Adrenal gland (tissue), 12 donors: ENCODE results near the gene DMRTA1. TPM values are rescaled to one million over a fixed set of nuclear protein-coding genes. Genes with fewer than 3 reads are reported as not detected.
A peak's percentile ranks its signal among the peaks of the same experiment; 100 is the strongest.

Source experiments
- DNase-seq, 7 donors: peaks; one replicate each; pipeline ENCODE4 v3.0.0-alpha.2; 2019 to 2020
- H3K27ac ChIP-seq, 5 donors: fragments of 200-600 bp; sonication (generic) in 4 of 5; 1 replicate in 3 of 5; 2 replicates in 2 of 5; pipeline versions ENCODE4 v1.5.1 to v1.8.0; 2016 to 2020; ENCODE audit warnings: mild to moderate bottlenecking in 1 of 5
- H3K27me3 ChIP-seq: fragments of 200-600 bp; 2 replicates; pipeline ENCODE4 v1.8.0; 2021
- H3K36me3 ChIP-seq, 2 donors: fragments of 200-600 bp; replicated peaks in 1 of 2; 1 replicate in 1 of 2; 2 replicates in 1 of 2; pipeline versions ENCODE4 v1.5.1 to v1.8.0; 2018 to 2022
- H3K4me1 ChIP-seq, 2 donors: fragments of 200-600 bp; replicated peaks in 1 of 2; 1 replicate in 1 of 2; 2 replicates in 1 of 2; pipeline versions ENCODE4 v1.5.1 to v1.8.0; 2018 to 2021
- H3K4me3 ChIP-seq, 4 donors: fragments of 200-600 bp; sonication (generic) in 3 of 4; one replicate each; pipeline ENCODE4 v1.5.1; 2016 to 2018
- H3K9me3 ChIP-seq, 3 donors: fragments of 200-600 bp; sonication (generic) in 1 of 3; replicated peaks in 1 of 3; 1 replicate in 2 of 3; 2 replicates in 1 of 3; pipeline versions ENCODE4 v1.5.1 to v1.8.0; 2016 to 2021
- POLR2A ChIP-seq, 2 donors: fragments of 450-650 bp; IDR thresholded peaks; one replicate each; pipeline ENCODE4 v1.6.1; 2017; ENCODE audit warnings: antibody characterized with exemption in 2 of 2, mild to moderate bottlenecking in 2 of 2, moderate library complexity in 1 of 2
- WGBS, 4 donors: extraction: QIAGEN DNeasy Blood & Tissue Kit in 2 of 4; methylation state at CpG; one replicate each; pipeline versions ENCODE4 v1.1.5 to v1.1.7; 2013 to 2017; 5-methylcytosine and 5-hydroxymethylcytosine counted together
- intact Hi-C, 2 donors: fragments of 100-400 bp; cut with DNase I; formaldehyde crosslinking; loops; one replicate each; pipeline versions ENCODE4 v1.14.1 to v1.15.0; 2022 to 2023
- polyA plus RNA-seq, 3 donors: library from polyadenylated mRNA; stranded (reverse); fragments of 200-250 nt in 2 of 3; fragments of 350-450 nt in 1 of 3; fragmentation: Illumina TruSeq in 1 of 3; extraction: RNeasy Lipid Tissue Mini Kit (QIAGEN cat#74804) in 1 of 3; gene quantifications; one replicate each; pipeline ENCODE4 v1.2.3, GENCODE V29; 2013 to 2014
- total RNA-seq, 9 donors: library from RNA; depleted of rRNA in 4 of 9; stranded (reverse); fragments of >200 nt in 4 of 9; fragments of 120-200 nt in 1 of 9; fragmentation: NEBNext Ultra II Directional in 1 of 9; extraction: Animal tissue kit (Norgen Biotek cat#: 25700) in 1 of 9; gene quantifications; one replicate each; pipeline versions ENCODE4 v1.1.0 to v1.2.4, GENCODE V29; 2013 to 2023
- TF ChIP-seq, protein P1 (sequence below), 6 experiments: fragments of 450-650 bp in 4 of 6; fragments of 200-600 bp in 2 of 6; sonication (generic) in 1 of 6; IDR thresholded peaks; 1 replicate in 5 of 6; 2 replicates in 1 of 6; pipeline versions ENCODE4 v1.5.1 to v1.8.0; 2016 to 2021; ENCODE audit warnings: antibody characterized with exemption in 6 of 6, mild to moderate bottlenecking in 2 of 6, moderate library complexity in 1 of 6
- donor health status: healthy with polysubstance abuse.
- donor health status: Bipolar disorder and iron deficiency.
- donor health status: DM: yes; HTN: yes; CAD: no.
- donor health status: DM: no; HTN: no; CAD: no.
- donor health status: DM: no; HTN: no; CAD: no.
- donor health status: DM: yes; HTN: yes; CAD: no.

DMRTA1 gene
- total and polyA plus RNA-seq, 12 donors: under 0.01 to 2.0 (median 0.10) TPM; not detected in 3

DNA sequence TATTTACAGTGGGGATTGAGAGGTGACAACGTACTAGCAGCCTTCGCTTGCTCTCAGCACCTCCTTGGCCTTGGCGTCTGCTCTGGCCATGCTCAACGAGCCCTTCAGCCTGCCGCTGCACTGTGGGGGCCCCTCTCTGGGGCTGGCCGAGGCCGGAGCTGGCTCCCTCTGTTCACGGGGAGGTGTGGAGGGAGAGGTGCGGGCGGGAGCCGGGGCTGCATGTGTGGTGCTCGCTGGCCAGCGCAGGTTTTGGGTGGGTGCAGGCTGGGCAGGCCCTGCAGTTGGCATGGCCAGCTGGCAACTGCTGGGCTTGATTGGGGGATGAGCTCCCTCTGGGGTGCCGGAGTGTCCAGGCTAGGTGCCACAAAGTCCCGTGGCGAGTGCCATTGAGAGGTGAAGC lies 5.8 kb upstream of the DMRTA1 start:
- peaks cover 14% of the 10 kb centered on the region for H3K27me3 ChIP-seq
- TF ChIP-seq POLR2A (IDR thresholded peaks at IDR 0.05): no peak
- TF ChIP-seq, protein P1, sequence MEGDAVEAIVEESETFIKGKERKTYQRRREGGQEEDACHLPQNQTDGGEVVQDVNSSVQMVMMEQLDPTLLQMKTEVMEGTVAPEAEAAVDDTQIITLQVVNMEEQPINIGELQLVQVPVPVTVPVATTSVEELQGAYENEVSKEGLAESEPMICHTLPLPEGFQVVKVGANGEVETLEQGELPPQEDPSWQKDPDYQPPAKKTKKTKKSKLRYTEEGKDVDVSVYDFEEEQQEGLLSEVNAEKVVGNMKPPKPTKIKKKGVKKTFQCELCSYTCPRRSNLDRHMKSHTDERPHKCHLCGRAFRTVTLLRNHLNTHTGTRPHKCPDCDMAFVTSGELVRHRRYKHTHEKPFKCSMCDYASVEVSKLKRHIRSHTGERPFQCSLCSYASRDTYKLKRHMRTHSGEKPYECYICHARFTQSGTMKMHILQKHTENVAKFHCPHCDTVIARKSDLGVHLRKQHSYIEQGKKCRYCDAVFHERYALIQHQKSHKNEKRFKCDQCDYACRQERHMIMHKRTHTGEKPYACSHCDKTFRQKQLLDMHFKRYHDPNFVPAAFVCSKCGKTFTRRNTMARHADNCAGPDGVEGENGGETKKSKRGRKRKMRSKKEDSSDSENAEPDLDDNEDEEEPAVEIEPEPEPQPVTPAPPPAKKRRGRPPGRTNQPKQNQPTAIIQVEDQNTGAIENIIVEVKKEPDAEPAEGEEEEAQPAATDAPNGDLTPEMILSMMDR (IDR thresholded peaks at IDR 0.05): no peak
- no peaks in the 10 kb centered on the region for H3K36me3 ChIP-seq
- no peaks in the 10 kb centered on the region for H3K4me1 ChIP-seq
- no peak for DNase-seq
- H3K27ac ChIP-seq: no peak overlapping the region
- no peak overlapping the region for H3K4me3 ChIP-seq
- no peaks in the 10 kb centered on the region for H3K9me3 ChIP-seq
- intact Hi-C loops: no loop called here
- 88 to 97% (median 90%) methylated on average over 5 to 16 of the region's 16 CpGs for WGBS, 4 donors

DNA sequence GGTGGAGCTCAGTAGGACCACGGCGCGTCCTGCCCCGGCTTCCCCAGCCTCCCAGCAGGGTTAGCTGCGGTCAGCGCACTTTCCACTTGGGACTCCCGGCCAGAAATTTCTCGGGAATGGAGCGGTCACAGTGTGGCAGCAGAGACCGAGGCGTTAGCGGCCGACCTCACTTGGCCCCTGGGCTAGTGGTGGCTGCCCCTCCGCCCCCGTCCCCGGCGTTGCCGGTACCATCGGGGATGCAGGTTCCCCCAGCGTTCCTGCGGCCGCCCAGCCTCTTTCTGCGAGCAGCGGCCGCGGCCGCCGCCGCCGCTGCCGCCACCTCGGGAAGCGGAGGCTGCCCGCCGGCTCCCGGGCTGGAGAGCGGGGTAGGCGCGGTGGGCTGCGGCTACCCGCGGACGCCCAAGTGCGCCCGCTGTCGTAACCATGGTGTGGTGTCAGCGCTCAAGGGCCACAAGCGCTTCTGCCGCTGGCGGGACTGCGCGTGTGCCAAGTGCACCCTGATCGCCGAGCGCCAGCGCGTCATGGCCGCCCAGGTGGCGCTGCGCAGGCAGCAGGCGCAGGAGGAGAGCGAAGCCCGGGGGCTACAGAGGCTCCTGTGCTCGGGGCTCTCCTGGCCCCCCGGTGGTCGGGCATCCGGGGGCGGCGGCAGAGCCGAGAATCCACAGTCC lies 460 bp downstream of the DMRTA1 start:
- 0 to 3% (median 1%) methylated on average over 7 to 70 of the region's 70 CpGs for WGBS, 4 donors
- intact Hi-C loops: no loop called here
- Histone ChIP-seq H3K27me3 (peaks cover 54% of the 10 kb centered on the region), H3K27ac (peak overlapping the region in 1 of 5 donors; percentile 35), H3K36me3 (no peaks in the 10 kb centered on the region), H3K9me3 (no peaks in the 10 kb centered on the region), H3K4me3 (peak overlapping the region in 3 of 4 donors; percentile 14 to 59 (median 17)), H3K4me1 (peaks cover 0 to 4% of the 10 kb centered on the region in 2 donors)
- peak in 5 of 7 donors; percentile 21 to 49 (median 40) for DNase-seq
- no peak for TF ChIP-seq POLR2A (IDR thresholded peaks at IDR 0.05)
- TF ChIP-seq, protein P1 (IDR thresholded peaks at IDR 0.05): no peak

DNA sequence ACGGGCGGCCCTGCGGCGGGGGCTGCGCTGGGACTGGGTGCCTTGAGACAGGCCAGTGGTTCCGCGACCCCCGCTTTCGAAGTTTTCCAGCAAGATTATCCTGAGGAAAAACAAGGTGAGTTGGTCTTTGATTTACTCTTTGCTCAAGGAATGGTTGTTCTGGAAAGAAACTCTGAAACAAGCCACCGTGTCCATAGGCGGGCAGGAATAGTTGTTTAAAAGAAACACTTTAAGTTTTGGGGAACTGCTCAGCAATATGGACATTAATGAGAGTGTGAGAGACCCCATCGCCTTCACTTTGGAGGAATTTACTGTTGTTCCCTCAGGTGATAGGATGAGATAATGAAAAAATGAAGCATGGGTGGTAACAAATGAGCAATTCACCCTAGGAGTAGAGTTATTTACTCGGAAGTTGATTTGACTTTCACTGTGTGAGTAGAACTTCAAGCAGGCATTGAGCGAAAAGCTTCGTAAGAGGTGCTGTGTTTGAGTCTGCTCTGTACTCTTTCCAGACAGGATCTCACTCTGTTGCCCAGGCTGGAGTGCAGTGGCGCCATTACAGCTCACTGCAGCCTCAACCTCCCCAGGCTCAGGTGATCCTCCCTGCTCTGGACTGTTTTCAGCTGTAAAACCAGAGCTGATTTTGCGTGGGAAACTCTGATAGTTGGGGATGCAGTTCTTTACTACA lies 1.1 kb downstream of the DMRTA1 start:
- DNase-seq: no peak
- no peaks in the 10 kb centered on the region for H3K36me3 ChIP-seq
- H3K9me3 ChIP-seq: no peaks in the 10 kb centered on the region
- peaks cover 57% of the 10 kb centered on the region for H3K27me3 ChIP-seq
- peaks cover 0 to 4% of the 10 kb centered on the region in 2 donors for H3K4me1 ChIP-seq
- TF ChIP-seq, protein P1 (IDR thresholded peaks at IDR 0.05): no peak
- no peak for TF ChIP-seq POLR2A (IDR thresholded peaks at IDR 0.05)
- peak overlapping the region in 1 of 5 donors; percentile 35 for H3K27ac ChIP-seq
- intact Hi-C loops: no loop called here
- WGBS, 4 donors: 21 to 28% (median 23%) methylated on average over 12 to 17 of the region's 17 CpGs
- peak overlapping the region in 2 of 4 donors; percentile 17 to 59 for H3K4me3 ChIP-seq

DNA sequence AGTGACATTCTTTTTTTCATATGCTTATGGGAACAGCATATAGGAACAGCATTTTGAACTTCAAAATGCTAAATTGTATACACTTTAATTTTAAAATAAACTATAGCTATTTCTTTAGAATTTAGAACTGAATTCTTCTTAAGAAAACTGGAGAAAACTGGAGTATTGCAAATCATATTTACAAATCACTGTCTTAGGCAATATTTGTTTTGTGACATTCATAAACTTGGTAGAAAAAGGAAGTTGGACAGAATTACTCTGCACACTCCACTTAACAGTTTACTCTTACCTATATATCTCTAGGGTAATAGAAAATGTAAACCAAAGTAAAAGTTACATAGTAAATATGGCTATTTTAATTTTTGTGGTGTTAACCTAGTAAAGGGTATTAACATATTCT lies 3.1 kb downstream of the DMRTA1 start:
- DNase-seq: no peak
- TF ChIP-seq POLR2A (IDR thresholded peaks at IDR 0.05): no peak
- TF ChIP-seq, protein P1 (IDR thresholded peaks at IDR 0.05): no peak
- H3K36me3 ChIP-seq: no peaks in the 10 kb centered on the region
- H3K27ac ChIP-seq: no peak overlapping the region
- peaks cover 52% of the 10 kb centered on the region for H3K27me3 ChIP-seq
- H3K9me3 ChIP-seq: no peaks in the 10 kb centered on the region
- intact Hi-C loops: loop anchor here in 1 of 2 donors (10.0 kb wide), 1 partner anchor 145 kb away; no protein-coding TSS in a partner anchor
- peaks cover 0 to 4% of the 10 kb centered on the region in 2 donors for H3K4me1 ChIP-seq
- no peak overlapping the region for H3K4me3 ChIP-seq
